Progenitor cell of endocrine pancreas (in vitro differentiated cells): ENCODE measurements around the gene POLA1. TPM values are rescaled to one million over a fixed set of nuclear protein-coding genes. Genes with fewer than 3 reads are reported as not detected.

Experiments
- DNase-seq: peaks from one replicate; pipeline ENCODE4 v3.0.0; 2021; ENCODE audit warnings: low spot score; ENCODE audit not compliant: unreplicated experiment
- H3K27ac Mint-ChIP-seq: 2 replicates; pipeline ENCODE4 v1.8.0; 2021; ENCODE audit warnings: mild to moderate bottlenecking, moderate library complexity, mixed read lengths
- H3K27me3 Mint-ChIP-seq: 2 replicates; pipeline ENCODE4 v1.8.0; 2021; ENCODE audit warnings: mixed read lengths
- H3K36me3 Mint-ChIP-seq: 2 replicates; pipeline ENCODE4 v1.8.0; 2022; ENCODE audit warnings: mixed read lengths; ENCODE audit not compliant: insufficient read depth
- H3K4me1 Mint-ChIP-seq: 2 replicates; pipeline ENCODE4 v1.8.0; 2021; ENCODE audit warnings: low read depth, mixed read lengths
- H3K4me3 Mint-ChIP-seq: 2 replicates; pipeline ENCODE4 v1.8.0; 2021; ENCODE audit warnings: low read depth, mild to moderate bottlenecking, moderate library complexity, mixed read lengths
- H3K9me3 Mint-ChIP-seq: 2 replicates; pipeline ENCODE4 v1.8.0; 2021; ENCODE audit warnings: low read depth, mixed read lengths
- CTCF ChIP-seq: fragments of 200-600 bp; sonication (generic); IDR thresholded peaks from one replicate; pipeline ENCODE4 v1.5.0; 2021; ENCODE audit warnings: antibody characterized with exemption, mild to moderate bottlenecking; ENCODE audit not compliant: unreplicated experiment
- long read RNA-seq: library from polyadenylated mRNA; unstranded; transcript quantifications from one replicate; pipeline ENCODE4 v2.0.0, GENCODE V29; 2020
- total RNA-seq: library from RNA; stranded (reverse); gene quantifications from 2 replicates; pipeline ENCODE4 v1.2.1, GENCODE V29; 2021

Gene POLA1, protein sequence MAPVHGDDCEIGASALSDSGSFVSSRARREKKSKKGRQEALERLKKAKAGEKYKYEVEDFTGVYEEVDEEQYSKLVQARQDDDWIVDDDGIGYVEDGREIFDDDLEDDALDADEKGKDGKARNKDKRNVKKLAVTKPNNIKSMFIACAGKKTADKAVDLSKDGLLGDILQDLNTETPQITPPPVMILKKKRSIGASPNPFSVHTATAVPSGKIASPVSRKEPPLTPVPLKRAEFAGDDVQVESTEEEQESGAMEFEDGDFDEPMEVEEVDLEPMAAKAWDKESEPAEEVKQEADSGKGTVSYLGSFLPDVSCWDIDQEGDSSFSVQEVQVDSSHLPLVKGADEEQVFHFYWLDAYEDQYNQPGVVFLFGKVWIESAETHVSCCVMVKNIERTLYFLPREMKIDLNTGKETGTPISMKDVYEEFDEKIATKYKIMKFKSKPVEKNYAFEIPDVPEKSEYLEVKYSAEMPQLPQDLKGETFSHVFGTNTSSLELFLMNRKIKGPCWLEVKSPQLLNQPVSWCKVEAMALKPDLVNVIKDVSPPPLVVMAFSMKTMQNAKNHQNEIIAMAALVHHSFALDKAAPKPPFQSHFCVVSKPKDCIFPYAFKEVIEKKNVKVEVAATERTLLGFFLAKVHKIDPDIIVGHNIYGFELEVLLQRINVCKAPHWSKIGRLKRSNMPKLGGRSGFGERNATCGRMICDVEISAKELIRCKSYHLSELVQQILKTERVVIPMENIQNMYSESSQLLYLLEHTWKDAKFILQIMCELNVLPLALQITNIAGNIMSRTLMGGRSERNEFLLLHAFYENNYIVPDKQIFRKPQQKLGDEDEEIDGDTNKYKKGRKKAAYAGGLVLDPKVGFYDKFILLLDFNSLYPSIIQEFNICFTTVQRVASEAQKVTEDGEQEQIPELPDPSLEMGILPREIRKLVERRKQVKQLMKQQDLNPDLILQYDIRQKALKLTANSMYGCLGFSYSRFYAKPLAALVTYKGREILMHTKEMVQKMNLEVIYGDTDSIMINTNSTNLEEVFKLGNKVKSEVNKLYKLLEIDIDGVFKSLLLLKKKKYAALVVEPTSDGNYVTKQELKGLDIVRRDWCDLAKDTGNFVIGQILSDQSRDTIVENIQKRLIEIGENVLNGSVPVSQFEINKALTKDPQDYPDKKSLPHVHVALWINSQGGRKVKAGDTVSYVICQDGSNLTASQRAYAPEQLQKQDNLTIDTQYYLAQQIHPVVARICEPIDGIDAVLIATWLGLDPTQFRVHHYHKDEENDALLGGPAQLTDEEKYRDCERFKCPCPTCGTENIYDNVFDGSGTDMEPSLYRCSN (N-terminal part only)
- total RNA-seq, result 44.8 and 45.1 TPM in 2 replicates
- long read RNA-seq, partial matches to known transcripts, result 156 of 185 reads
- long read RNA-seq, other reads (novel, unspliced or antisense), result 29 of 185 reads

DNA sequence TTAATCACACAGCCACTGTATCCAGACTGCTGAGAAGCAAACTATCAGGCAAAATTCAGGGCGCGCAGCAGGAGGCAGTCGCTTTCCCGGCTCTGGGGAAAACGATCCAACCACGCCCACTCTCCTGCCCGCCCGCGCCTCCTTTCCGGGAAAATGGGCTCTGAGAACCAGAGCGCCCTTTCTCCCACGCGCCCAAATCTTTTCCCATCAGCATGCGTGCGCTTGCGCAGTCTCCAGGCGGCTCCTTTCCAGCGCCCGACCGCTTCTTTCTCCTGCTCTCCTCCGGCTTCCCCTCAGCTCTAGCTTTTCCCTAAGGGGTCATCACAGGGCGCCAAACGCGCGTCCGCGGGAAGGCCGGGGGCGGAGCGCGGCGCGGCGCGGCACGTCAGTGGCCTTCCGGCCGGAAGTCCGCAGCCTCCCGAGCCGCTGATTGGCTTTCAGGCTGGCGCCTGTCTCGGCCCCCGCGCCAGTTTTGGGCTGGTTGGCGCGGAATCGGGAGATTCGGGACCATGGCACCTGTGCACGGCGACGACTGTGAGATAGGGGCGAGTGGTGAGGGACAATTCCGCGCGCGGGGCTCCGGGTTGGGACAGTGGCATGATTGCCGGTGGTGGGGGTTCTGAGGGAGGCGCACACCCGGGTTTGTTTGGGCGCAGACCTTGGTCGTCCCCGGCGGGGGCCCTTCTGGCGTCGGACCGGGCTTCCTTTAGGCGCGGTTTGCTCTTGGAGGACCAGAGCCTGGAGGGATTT lies at the start of gene POLA1:
TSS of gene POLA1 (plus strand) at position 466 of the 750 bp plus-strand sequence. CDS start at position 510, 44 bp downstream.
- peak; percentile 47 for TF ChIP-seq CTCF
- no peaks in the 10 kb centered on the region for H3K27me3 Mint-ChIP-seq
- H3K36me3 Mint-ChIP-seq, result no peaks in the 10 kb centered on the region
- peaks cover 28% of the 10 kb centered on the region for H3K4me1 Mint-ChIP-seq
- peak within 1 kb of the TSS; percentile 97 for H3K27ac Mint-ChIP-seq
- peak within 1 kb of the TSS; percentile 94 for H3K4me3 Mint-ChIP-seq
- DNase-seq, result peak; percentile 94
- no peaks in the 10 kb centered on the region for H3K9me3 Mint-ChIP-seq

DNA sequence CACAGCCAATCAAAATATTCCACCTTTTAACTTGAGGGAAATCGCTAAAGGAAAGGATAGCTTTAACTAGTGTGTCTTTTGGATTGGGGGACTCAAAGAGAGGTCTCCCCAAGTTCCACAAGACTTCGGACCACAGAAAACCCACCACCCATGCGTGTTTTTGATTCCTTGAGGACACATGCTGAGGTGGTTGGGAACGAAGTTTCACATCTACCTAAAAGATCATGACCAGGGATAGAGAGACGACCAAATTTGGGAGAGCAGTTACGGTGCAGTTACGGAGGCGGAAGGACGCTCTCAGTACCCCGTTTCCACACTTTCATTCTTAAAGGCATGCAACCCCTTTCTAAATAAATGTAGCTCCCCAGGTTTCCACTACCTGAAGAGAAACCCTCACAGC lies 47.7 kb upstream of the POLA1 start:
- peak overlapping the region; percentile 77 for H3K4me3 Mint-ChIP-seq
- H3K9me3 Mint-ChIP-seq, result no peaks in the 10 kb centered on the region
- no peak for DNase-seq
- no peak for TF ChIP-seq CTCF
- peaks cover 18% of the 10 kb centered on the region for H3K4me1 Mint-ChIP-seq
- H3K36me3 Mint-ChIP-seq, result no peaks in the 10 kb centered on the region
- peaks cover 30% of the 10 kb centered on the region for H3K27me3 Mint-ChIP-seq
- peak overlapping the region; percentile 91 for H3K27ac Mint-ChIP-seq

DNA sequence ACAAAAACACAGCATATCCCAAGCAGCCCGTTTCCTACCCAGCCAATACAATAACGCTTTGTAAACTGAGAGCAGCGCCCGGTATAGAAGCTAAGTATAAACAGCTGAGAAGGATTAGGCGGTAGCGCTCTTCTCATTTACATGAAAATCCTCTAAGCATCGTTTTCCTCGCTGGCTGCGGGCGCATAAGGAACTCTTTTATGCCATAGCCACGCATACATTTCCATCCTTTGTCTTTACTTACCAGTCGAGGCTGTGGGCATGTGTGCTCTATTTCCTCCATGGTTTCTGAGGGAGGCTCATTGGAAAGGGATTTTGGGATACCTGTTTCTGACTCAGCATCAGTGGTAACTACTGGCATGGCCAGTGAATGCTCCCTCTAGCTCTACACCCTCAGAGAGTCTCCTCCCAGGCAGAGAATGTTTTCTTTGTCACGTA lies 47.0 kb upstream of the POLA1 start:
- no peaks in the 10 kb centered on the region for H3K36me3 Mint-ChIP-seq
- H3K4me3 Mint-ChIP-seq, result peak overlapping the region; percentile 77
- TF ChIP-seq CTCF, result no peak
- peaks cover 30% of the 10 kb centered on the region for H3K27me3 Mint-ChIP-seq
- H3K9me3 Mint-ChIP-seq, result no peaks in the 10 kb centered on the region
- H3K4me1 Mint-ChIP-seq, result peaks cover 18% of the 10 kb centered on the region
- no peak for DNase-seq
- peak overlapping the region; percentile 93 for H3K27ac Mint-ChIP-seq

DNA sequence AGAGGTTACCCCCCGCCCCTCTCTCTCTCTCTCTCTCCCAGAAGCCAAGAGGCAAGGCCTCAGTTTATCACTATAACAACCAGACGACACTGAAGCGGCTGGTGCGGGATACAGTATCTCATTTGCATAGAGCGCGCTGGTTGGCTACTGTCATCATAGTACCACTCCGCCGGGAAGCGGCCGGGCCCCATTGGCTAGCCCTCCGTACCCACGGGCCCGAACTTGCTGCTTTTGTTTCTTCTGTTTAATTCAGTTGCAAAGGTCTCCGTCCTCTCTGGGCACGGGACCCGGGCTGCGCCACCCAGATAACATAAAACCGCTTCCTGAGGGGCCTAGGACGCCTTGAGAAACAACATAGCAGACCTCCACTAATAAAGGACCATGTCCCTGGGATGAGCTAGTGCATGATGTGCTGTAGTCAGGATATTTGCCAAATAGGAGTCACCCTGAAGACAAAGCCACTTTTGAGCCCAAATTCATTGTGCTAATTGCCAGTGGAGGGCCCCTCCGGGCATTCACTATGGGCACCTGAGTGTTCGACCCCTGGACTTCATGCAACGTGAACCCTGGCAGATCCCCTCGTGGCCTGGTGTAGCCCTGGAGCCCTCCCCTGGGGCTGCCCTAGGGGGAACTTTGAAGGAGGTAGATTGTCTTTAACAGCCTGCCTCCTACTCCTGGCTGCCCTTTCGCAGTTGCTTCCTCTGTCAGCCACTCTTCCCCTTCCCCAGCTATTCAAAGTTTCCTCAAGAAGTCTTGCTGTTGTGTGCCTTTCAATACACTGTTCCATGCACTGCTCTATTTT lies 46.3 kb upstream of the POLA1 start, which contains the start of gene PCYT1B:
TSS of gene PCYT1B (minus strand) at position 91 of the 802 bp plus-strand sequence. CDS start 242 bp downstream, outside the sequence.
- peak; percentile 35 for DNase-seq
- Mint-ChIP-seq H3K36me3 (no peaks in the 10 kb centered on the region), H3K27me3 (peaks cover 30% of the 10 kb centered on the region), H3K27ac (peak within 1 kb of the TSS; percentile 93), H3K4me3 (peak within 1 kb of the TSS; percentile 77), H3K4me1 (peaks cover 18% of the 10 kb centered on the region), H3K9me3 (no peaks in the 10 kb centered on the region)
- TF ChIP-seq CTCF, result no peak
